GM21526 (cell line): ENCODE results near the gene ASPN.

Source experiments
- ATAC-seq: cut with Tn5 transposase; IDR thresholded peaks from one replicate; pipeline ENCODE4 v1.9.1; 2021; ENCODE audit warnings: moderate library complexity; ENCODE audit not compliant: unreplicated experiment, low FRiP score

ASPN gene

DNA sequence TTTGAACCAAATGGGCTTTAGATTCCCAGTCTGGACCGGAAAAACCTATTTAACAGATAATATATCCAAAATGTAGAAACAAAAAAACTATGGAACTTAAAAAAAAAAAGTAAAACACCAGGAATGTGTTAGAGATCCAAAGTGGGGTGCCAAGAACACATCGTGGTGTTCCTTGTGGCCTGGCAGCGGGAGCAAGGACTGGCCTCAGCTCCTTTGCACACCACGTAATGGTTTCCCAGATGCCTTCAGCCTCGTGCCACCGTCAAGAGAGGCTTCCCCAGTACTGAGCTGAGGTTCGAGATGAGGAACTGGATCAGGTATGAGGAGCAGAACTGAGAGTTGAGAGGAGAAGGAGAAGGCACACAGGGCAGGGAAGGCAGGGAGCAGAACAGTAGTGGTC lies 3.5 kb downstream of the ASPN start:
- ATAC-seq: no peak

DNA sequence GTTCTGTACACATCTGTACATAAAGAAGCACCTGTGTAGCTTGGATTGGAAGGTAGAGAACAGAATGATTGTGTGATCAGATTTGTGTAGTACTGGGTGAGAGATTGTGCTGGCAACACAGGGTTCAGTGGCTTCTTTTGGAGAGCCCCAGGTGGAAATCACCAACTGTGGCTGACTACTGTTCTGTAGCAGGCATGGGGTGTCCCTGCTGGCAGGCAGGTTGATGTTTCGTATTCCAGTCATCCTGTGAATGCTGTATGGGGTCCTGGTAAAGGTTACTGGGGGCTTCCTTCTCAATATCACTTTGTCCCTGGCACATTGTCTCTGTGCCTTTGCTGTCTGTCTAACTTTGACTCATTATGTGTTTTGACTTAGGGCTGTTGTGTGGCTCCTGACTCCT lies 5.3 kb downstream of the ASPN start:
- no peak for ATAC-seq

DNA sequence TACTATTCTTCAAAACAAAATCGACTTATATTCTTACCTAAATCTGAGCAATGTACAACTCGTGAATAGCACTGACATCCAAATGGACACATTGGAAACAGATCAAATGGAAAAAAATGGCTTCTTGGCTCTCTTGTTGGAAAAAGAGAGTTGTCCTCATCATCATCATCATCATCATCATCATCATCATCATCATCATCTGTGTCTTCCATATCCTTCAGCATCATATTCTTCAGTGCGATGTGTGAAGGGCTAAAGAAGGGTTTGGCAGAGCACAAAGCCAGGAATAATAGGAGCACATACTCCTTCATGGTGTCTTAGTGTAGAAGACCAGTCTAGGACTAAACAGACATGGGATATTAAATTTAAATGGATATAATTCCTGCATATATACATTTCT lies 7.7 kb downstream of the ASPN start:
- no peak for ATAC-seq

DNA sequence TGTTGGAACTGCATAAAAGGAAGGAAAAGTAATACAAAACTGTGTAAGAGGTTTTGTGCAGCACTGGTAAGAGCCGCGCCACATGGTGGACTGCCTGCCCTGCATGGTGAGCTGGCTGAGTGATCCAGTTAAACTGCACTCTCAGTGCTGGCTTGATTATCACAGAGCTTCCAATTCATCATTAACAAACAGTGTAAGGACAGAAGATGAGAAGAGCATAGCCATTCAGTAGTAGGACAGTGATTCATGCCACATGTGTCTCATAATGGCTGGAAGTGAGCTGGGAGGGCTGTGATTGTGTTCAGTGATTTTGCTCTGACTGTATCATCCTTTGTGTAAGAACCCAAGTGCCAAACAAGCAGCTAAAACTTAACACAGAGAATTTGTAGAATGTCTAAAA lies 14.1 kb downstream of the ASPN start:
- no peak for ATAC-seq

- ATAC-seq: no peak
These were observed 14.8 kb downstream of the ASPN start for GRCh38 chr9:92467511-92467910.

GRCh38 chr9:92467041-92467440 lies 15.3 kb downstream of the ASPN start:
- ATAC-seq: no peak

DNA sequence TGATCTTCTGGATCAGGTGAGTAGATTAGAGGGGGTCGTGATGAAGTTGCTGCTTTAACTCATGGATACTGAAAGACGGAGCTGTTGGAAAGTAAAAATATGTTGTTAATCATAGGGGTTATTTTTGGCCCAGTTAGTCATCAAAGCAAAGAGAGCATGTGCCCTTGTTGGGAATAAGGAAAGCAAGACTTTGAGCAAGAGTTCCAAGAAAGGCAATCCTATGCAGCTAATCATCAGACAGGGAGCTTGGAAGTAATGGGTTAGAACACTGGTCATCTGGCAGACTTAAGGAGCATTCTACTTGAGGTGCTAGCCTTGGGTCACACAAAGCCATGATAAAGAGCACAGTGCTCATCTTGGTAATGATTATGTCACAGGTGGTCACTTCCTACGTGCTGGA lies 18.3 kb downstream of the ASPN start:
- ATAC-seq: no peak

DNA sequence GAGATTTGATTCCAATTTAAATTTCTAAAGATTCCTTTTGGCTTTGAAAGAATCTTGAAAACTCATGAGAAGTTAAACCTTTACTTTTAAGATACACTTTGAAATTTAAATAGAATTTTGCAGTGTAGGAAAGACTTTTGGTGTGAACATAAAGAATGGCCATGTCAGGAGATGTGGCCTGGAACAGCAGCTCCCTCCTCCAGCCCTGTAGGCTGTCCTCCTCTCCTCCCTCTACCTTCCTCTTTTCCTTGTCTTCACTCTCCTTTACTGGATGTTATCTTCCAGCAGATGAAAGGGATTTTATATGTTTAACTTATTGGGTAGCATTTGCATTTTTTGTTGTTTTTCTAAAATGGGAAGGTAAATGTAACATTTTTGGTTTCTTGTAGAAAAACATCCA lies 18.9 kb downstream of the ASPN start:
- no peak for ATAC-seq

- ATAC-seq: no peak
These were observed 24.7 kb downstream of the ASPN start for GRCh38 chr9:92457576-92457975.

GRCh38 chr9:92455217-92455616 lies 27.1 kb downstream of the ASPN start:
- ATAC-seq: no peak

DNA sequence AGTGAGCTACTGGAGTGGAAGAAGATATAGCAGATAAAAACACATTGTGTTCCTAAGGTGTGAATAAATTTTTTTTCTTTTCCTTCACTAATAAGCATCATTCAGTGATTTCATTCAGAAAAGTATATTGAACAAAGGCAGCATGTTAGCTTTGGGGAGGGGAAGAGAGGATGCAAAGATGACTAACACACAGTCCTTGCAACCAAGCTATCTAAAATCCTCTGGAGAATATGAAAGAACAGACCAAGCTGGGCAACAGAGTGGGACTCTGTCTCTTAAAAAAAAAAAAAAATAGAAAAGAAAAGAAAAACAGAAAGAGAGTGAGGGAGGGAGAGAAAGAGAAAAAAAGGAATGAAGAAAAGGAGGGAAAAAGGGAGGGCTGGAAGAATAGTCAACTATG lies 35.8 kb downstream of the ASPN start:
- ATAC-seq: no peak

DNA sequence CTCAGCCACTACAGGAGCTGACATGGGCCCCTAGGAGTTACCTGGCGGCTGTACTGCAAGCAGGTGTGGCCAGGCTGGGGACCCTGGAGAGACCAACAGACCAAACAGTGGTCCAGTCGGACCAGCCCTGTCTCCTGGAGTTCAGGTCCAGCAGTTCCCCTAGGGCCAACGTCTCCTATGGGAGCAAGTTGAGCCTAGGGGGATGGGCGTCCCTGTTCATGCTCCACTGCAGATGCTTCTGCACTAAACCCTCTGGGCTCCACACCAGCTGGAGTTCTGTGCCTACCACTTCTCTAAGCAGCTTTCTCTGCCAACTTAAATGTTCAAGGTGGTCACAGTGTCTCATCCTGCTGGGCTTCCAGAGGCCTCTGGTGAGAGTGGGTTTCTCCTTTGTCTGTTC lies 37.5 kb downstream of the ASPN start:
- no peak for ATAC-seq

- no peak for ATAC-seq
These were observed 41.6 kb downstream of the ASPN start for GRCh38 chr9:92440751-92441046.

- ATAC-seq: no peak
These were observed 42.2 kb downstream of the ASPN start for GRCh38 chr9:92439921-92440750.

DNA sequence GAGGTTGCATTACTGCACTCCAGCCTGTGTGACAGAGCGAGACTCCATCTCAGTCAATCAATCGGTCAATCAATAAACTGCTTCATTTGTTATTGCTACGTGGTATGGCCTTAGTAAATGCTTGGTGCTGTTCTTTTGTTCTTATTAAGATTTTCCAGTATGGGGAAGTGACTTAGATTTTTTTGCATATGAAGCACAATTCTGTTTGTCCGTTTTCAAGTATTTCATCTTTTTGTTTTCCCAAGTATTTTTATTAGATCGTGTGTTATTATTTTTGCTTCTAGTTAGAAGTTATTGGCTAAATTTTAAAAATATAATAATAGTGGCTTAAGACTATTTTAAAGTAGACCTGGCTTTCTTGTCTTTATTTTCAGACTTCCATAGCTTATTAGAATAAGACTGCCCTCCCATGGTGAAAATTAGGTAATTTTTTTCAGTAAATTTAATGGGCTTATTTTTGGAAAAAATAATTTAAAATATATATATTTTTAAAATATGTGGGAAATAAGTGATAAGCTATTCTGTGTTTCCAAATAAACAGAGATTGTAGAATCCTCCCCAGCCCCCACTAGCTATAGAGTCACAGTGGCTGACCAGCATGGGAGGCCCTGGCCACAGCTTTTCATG lies 43.3 kb downstream of the ASPN start:
- no peak for ATAC-seq

DNA sequence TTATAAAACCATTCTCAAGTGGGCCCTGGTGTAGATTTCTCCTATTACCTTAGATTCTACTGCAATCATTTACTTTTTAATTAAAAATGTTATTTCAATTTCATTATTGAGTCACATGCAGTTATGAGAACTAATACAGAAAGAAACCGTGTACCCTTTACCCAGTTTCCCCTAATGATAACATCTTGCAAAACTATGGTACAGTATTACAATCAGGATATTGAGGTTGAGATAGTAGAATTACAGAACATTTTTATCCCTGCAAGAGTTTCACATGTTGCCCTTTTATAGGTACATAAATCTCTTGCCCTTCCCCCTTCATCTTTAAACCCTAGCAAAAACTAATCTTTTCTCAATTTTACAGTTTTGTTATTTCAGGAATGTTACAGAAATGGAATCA lies 47.0 kb downstream of the ASPN start:
- ATAC-seq: no peak

DNA sequence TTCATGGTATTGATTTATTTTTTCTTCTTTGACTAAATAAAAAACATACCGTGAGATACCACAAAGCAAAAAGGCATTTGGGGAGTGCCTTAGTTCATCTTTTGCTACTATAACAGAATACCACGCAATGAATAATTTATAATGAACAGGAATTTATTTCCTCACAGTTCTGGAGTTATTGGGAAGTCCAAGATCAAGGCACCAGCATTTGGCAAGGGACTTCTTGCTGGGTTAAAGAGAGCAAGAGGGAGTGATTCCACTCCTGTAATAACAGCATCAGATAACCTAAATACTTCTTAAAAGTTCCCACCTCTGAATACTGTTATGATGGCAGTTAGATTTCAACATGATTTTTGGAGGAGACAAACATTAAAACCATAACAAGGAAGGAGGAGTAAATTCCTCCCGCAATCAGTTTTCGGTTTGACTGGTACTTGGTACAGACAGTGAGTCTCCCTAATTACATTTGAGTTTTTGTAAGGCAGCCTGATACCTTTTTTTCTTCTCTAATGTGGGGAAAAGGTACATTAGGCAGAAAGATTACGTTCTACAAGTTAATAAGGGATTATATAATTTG lies 49.2 kb downstream of the ASPN start:
- ATAC-seq: no peak

GRCh38 chr9:92432350-92432749 lies 50.0 kb downstream of the ASPN start:
- no peak for ATAC-seq

DNA sequence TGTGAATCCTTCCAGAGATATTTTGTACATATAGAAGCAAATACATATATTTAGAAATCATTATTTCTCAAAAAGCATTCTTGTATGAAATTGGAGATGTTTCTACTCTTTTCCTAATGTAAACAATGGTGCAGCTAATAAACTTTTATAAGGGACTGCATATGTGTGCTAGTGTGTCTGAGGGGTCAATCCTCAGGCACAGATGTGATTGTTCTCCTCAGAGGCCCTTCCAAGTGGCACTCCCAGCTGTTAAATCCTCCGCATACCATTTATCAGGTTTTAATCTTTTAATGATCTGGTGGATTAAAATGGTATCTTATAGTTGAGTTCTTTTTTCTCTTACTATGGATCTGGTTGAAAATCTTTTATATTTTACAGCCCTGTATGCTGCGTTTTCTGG lies 52.5 kb downstream of the ASPN start:
- ATAC-seq: no peak

DNA sequence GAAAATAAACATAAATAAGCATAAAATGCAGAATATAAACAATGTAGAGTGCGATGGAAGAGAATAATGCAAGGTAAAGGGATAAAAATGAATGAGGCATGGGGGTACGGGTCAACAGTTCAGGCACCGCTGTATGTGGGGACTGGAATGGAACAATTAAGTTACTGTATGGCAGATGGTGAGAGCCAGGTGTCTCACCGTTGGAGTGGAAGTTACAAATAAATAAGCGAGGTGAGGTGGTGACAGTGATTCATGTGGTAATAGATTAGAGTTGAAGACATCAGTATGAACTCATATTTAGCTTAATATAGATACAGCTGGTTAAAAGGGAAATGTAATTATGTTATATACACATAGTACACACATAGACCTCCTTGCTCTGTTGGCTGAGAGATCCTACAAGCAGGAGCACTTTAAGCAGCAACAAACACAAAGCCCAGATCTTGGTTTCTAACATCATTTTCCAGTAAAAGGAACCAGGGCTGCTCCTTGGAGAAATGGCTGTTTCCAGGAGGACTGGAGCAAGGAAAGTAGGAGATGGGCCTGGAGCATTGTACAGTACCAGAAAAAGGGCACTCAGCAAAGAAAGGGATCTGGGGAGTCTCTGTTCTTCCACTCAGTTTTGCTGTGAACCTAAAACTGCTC lies 55.7 kb downstream of the ASPN start:
- ATAC-seq: no peak

- ATAC-seq: no peak
These were observed 56.8 kb downstream of the ASPN start for GRCh38 chr9:92425474-92425873.

DNA sequence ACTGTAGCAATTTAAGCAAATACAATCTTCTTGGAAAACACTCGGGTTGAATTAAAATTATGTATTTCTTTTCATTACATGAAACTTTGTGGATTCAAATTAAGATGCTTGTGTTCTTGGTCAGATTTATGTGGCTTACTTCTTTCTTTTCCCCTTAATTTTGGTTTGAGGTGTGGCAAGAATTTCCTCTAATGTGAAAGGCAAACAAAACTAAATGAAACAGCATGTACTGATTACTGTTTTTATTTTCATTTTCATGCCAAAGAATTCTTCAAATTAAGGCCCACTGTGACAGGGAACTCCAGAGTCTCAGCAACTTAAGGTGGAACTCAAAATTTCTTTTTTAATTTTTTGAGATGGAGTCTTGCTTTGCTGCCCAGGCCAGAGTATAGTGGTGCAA lies 58.0 kb downstream of the ASPN start, which contains the start of gene OMD:
Gene OMD, minus strand, starts transcription at position 132 of the 400 bp plus-strand sequence. CDS start 6,913 bp downstream, outside the sequence.
- no peak for ATAC-seq
